Stimulated activated CD4-positive, alpha-beta T cell treated with anti-CD3 and anti-CD28 coated beads, Interleukin-12 subunit alpha, Interleukin-12 subunit beta, amount 100 ng/mL, for 48 hours (primary cell): ENCODE results near the gene PTN.
"Not testable (repeated sequence)": the region's sequence is repeated elsewhere in the genome, so short reads cannot be mapped to it uniquely, and the experiment has no call there.

Experiments
- DNase-seq, 3 donors: peaks; one replicate each; pipeline ENCODE4 v3.0.0-alpha.2; 2020; ENCODE audit warnings: low read depth in 2 of 3, low spot score in 1 of 3

PTN gene

DNA sequence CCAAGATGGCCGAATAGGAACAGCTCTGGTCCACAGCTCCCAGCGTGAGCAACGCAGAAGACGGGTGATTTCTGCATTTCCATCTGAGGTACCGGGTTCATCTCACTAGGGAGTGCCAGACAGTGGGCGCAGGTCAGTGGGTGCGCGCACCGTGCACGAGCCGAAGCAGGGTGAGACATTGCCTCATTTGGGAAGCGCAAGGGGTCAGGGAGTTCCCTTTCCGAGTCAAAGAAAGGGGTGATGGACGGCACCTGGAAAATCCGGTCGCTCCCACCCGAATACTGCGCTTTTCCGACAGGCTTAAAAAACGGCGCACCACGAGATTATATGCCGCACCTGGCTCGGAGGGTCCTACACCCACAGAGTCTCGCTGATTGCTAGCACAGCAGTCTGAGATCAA is 161.9 kb downstream of the PTN start:
- DNase-seq: not testable (repeated sequence)
